ENCODE results near the gene EVC2.

- TF ChIP-seq CTCF (IDR thresholded peaks at IDR 0.05; ENCODE audit: low read length) = no peak
- TF ChIP-seq EZH2 (optimal IDR thresholded peaks at IDR 0.05; ENCODE audit: low read depth, low read length) = no peak
- TF ChIP-seq EZH2phosphoT487 (IDR thresholded peaks at IDR 0.05; ENCODE audit: low read length) = no peak
Measured at GRCh38 chr4:5706486-5707290, 1.7 kb downstream of the EVC2 start.

All from MM.1S (cell line).